ENCODE results near the gene USP34. TPM values are rescaled to one million over a fixed set of nuclear protein-coding genes. Genes with fewer than 3 reads are reported as not detected.
"Not testable (repeated sequence)": the region's sequence is repeated elsewhere in the genome, so short reads cannot be mapped to it uniquely, and the experiment has no call there.

Gene USP34
- total RNA-seq, 2 experiments from 2014 or later, result 109 to 111 TPM

DNA sequence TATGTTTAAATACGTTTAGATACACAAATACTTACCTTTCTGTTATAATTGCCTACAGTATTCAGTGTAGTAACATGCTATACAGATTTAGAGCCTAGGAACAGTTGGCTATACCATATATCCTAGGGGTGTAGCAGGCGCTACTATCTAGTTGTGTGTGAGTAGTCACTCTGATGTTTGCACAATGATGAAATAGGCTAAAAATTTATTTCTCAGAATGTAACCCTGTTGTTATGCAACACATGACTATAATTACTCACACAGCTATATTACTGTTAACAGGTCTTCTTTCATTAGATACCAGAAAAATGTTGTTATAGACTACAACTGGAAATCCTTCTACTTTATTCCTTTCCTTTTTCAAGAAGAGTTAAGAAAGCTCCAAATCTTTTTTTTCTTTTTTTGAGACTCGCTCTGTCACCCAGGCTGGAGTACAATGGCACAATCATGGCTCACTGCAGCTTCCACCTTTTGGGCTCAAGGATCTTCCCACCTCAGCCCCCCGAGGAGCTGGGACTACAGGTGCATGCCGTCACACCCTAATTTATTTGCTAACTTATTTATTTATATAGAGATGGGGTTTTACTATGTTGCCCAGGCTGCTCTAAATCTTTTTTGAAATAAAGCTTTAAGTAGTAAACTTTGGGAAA lies 260.4 kb downstream of the USP34 start:
- H3K9me3 Mint-ChIP-seq, result no peaks in the 10 kb centered on the region
- H3K36me3 Mint-ChIP-seq, result peaks cover 13% of the 10 kb centered on the region
- H3K4me3 Mint-ChIP-seq, result no peak overlapping the region
- no peaks in the 10 kb centered on the region for H3K4me1 Mint-ChIP-seq
- H3K27me3 Mint-ChIP-seq, result no peaks in the 10 kb centered on the region
- no peak for DNase-seq
- POLR2A ChIA-PET, result no interaction called here
- H3K27ac Mint-ChIP-seq, result no peak overlapping the region
- no peak for ATAC-seq (ENCODE audit: low read depth)

DNA sequence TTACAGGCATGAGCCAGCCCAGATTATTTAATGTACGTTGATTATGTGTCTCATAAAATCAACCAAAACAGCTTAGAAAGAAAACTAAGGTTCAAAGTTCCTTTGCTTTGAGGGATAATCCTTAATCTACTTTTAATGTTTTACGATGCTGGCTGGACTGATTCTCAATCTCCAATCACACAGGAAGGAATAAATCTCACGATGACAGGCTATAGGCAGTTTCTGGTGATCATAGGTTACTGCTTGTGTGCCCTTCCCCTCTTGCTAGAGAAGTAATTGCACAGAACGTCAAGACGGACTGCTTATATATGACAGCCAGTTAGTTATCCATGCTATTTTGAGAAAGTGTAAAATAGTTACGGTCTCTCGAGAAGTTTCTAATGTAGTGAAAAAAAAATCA lies 265.8 kb downstream of the USP34 start:
- Mint-ChIP-seq H3K4me3 (no peak overlapping the region), H3K27me3 (no peaks in the 10 kb centered on the region), H3K27ac (no peak overlapping the region), H3K9me3 (no peaks in the 10 kb centered on the region), H3K4me1 (no peaks in the 10 kb centered on the region), H3K36me3 (peaks cover 34% of the 10 kb centered on the region)
- ATAC-seq (ENCODE audit: low read depth), result no peak
- POLR2A ChIA-PET, result interaction anchor here (0.6 kb wide), 1 partner anchor 249 kb away, joined by 7 read pairs; no protein-coding TSS in a partner anchor
- no peak for DNase-seq

DNA sequence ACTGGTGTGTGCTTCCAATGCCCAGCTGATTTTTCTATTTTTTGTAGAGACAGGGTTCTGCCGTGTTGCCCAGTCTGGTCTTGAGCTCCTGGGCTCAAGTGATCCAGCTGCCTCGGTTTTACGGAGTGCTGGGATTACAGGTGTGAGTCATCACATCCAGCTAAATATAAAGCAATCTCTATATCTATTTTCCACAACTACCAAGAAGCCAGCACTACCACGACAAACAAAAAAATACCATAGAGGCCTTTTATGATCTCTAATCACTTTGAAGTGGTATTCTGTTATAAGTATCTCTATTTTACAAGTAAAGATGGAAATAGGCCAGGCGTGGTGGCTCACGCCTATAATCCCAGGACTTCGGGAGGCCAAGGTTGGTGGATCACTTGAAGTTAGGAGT lies 274.2 kb downstream of the USP34 start:
- Mint-ChIP-seq H3K9me3 (no peaks in the 10 kb centered on the region), H3K4me1 (peaks cover 9% of the 10 kb centered on the region), H3K27me3 (no peaks in the 10 kb centered on the region), H3K27ac (no peak overlapping the region), H3K36me3 (peaks cover 18% of the 10 kb centered on the region), H3K4me3 (no peak overlapping the region)
- ATAC-seq (ENCODE audit: low read depth) (no peak), DNase-seq (no peak)
- POLR2A ChIA-PET, result interaction anchor here (2.1 kb wide), 1 partner anchor 19 kb away, joined by 12 read pairs; no protein-coding TSS in a partner anchor

DNA sequence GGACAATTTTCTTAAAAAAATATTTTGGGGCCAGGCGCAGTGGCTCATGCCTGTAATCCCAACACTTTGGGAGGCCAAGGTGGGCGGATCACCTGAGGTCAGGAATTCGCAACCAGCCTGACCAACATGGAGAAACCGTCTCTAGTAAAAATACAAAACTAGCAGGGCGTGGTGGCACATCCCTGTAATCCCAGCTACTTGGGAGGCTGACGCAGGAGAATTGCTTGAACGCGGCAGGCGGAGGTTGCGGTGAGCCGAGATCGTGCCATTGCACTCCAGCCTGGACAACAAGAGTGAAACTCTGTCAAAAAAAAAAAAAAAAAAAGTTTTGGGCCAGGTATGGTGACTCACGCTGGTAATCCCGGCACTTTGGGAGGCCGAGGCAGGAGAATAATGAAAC lies 276.2 kb downstream of the USP34 start:
- Mint-ChIP-seq H3K36me3 (peaks cover 25% of the 10 kb centered on the region), H3K4me1 (peaks cover 12% of the 10 kb centered on the region)
- ATAC-seq (ENCODE audit: low read depth); H3K27me3 Mint-ChIP-seq; DNase-seq; H3K9me3 Mint-ChIP-seq; H3K4me3 Mint-ChIP-seq; POLR2A ChIA-PET; H3K27ac Mint-ChIP-seq: not testable (repeated sequence)

DNA sequence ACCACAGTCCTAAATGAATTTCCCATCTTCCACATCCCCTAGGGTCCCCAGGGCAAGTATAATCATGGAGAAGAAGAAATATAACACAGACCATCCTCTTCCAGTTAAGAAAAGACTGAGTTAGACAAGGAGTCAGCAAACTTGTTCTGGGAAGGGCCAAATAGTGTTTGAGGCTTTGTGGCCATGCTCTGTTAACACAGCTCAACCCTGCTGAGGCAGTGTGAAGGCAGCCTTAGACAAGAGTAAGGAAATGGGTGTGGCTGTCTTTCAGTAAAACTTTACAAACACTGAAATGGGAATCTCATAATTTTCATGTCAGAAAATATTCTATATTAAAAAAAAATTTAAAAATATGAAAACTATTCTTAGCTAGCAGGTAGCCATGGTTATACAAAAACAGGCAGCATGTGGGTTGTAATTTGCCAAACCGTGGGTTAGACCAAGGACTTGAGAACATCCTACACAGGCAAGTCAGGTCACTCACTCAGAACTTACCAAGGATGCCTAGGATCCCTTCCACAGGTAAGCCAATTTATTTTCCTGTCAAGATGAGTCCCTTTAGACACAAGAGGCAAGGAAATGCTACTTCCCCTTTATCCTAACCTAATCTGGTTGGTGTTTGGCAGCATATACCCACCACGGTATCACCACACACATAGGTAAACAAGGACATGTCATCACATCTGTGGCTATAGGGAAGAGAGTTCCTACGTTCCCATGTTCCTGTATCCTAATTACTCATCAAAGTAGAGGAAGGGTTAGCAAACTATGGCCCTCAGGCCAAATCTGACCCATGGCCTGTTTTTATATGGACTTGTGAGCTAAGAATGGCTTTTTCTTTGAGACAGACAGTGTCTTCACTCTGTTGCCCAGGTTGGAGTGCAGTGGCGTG lies 277.0 kb downstream of the USP34 start:
- POLR2A ChIA-PET, result no interaction called here
- Mint-ChIP-seq H3K36me3 (peaks cover 24% of the 10 kb centered on the region), H3K27me3 (no peaks in the 10 kb centered on the region), H3K4me3 (no peak overlapping the region), H3K9me3 (no peaks in the 10 kb centered on the region), H3K27ac (peak overlapping the region; percentile 58), H3K4me1 (peaks cover 12% of the 10 kb centered on the region)
- DNase-seq (no peak), ATAC-seq (ENCODE audit: low read depth) (peak; percentile 73)

DNA sequence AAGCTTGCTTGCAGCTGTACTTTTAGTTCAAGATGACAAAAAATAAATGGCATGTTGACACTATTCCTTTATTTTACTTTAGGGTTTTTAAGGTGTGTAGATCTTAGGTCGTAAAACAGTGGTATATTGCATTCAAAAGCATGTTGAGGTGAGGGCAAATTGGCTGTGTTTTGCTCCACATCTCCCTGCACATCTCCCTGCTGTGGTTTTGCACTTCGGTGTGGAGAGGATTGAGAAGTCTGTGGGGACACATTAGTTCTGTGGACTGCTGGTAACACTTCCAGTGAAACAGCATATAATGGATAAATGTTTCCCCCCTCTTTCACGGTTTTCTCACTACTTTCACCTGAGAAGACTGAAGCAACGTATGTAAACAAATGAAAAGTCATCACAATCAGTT lies 283.8 kb downstream of the USP34 start:
- Mint-ChIP-seq H3K27ac (no peak overlapping the region), H3K9me3 (peaks cover 2% of the 10 kb centered on the region), H3K4me3 (no peak overlapping the region), H3K4me1 (peaks cover 24% of the 10 kb centered on the region), H3K27me3 (no peaks in the 10 kb centered on the region), H3K36me3 (peaks cover 60% of the 10 kb centered on the region)
- no peak for ATAC-seq (ENCODE audit: low read depth)
- DNase-seq, result no peak
- POLR2A ChIA-PET, result no interaction called here

DNA sequence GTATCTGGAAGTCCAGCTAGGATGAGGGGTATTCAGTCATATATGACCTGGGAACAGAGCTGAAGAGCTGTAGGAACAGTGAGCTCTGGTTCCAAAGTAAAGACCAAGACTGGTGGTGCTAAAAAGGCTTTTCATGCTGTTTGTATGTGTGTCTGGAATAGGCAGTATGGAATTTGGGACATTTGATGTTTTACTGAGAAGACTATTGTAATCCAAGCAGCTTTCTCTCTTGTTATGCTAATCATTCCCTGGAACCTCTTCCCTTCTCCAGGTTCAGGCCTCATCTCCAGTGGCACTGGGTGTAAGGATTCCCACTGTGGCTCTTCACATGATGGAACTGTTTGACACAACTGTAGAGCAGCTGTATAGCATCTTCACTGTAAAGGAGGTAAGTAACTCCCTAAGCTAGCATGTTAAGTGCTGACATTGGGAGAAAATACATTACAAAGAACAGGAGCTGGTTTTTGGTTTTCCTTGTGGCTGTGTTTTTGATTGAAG lies 285.6 kb downstream of the USP34 start:
- Mint-ChIP-seq H3K27ac (no peak overlapping the region), H3K4me1 (peaks cover 36% of the 10 kb centered on the region)
- DNase-seq, result no peak

DNA sequence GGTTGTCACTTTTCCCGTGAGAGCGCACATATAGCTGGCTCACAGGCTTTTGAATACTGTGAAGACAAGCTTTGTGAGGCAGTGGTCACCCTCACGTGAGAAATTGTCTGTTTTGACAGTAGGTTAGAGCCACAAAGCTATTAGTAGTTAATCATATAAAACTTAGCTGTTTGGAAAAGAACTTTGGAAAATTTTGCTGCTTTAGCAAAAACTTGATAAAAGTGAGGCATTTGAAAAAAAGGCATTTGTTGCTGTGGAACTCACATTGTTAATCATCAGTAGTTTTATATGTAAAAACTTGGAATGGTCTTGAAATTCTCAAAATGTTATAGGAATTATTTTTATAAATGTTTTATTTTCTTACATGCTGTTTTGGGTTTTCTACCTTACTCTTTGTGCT lies 286.6 kb downstream of the USP34 start:
- Mint-ChIP-seq H3K27ac (no peak overlapping the region), H3K4me1 (peaks cover 45% of the 10 kb centered on the region), H3K9me3 (peaks cover 2% of the 10 kb centered on the region), H3K27me3 (no peaks in the 10 kb centered on the region), H3K4me3 (no peak overlapping the region), H3K36me3 (peaks cover 64% of the 10 kb centered on the region)
- POLR2A ChIA-PET, result no interaction called here
- ATAC-seq (ENCODE audit: low read depth) (no peak), DNase-seq (no peak)

More for the DNA sequence above, 285.6 kb downstream of the USP34 start:
- no peak for ATAC-seq (ENCODE audit: low read depth)
- Mint-ChIP-seq H3K9me3 (peaks cover 2% of the 10 kb centered on the region), H3K27me3 (no peaks in the 10 kb centered on the region), H3K4me3 (no peak overlapping the region), H3K36me3 (peaks cover 66% of the 10 kb centered on the region)
- POLR2A ChIA-PET, result no interaction called here

DNA sequence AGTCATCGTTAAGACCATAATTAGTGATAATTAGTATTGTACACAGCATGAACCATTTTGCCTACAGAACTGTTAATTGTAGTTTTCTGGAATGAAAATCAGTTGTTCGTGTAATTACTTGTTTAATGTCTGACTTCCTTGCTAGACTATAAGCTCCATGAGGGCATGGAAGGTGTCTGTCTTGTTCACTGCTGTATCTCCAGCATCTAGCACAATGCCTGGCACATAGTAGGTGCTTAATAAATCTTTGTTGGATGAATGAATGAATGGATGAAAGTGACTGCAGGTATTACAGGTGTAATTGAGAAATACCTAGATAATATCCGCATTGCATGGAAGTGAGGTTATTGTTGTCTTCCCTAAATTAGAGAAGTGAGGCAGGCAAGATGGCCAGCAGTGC lies 287.1 kb downstream of the USP34 start:
- Mint-ChIP-seq H3K36me3 (peaks cover 65% of the 10 kb centered on the region), H3K9me3 (peaks cover 2% of the 10 kb centered on the region), H3K27ac (no peak overlapping the region), H3K4me3 (no peak overlapping the region), H3K4me1 (peaks cover 49% of the 10 kb centered on the region), H3K27me3 (no peaks in the 10 kb centered on the region)
- DNase-seq (no peak), ATAC-seq (ENCODE audit: low read depth) (no peak)
- POLR2A ChIA-PET, result no interaction called here

DNA sequence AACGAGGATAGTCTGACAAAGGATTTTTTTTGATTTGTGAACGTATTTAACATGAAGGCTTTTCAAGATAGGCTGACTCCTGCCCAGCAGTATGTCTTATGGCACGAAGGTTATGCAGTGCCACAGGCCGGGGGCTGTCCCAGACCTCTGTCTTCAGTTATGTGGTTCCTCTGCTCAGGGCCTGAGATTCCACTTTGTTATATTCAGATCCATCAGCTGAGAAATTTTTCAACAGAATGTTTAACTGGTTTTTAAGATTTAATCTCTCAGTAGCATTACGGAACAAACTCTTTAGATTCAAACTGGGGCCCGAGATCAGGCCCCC lies 288.9 kb downstream of the USP34 start:
- Mint-ChIP-seq H3K27me3 (no peaks in the 10 kb centered on the region), H3K36me3 (peaks cover 60% of the 10 kb centered on the region), H3K4me1 (peaks cover 53% of the 10 kb centered on the region), H3K4me3 (no peak overlapping the region), H3K9me3 (peaks cover 2% of the 10 kb centered on the region), H3K27ac (no peak overlapping the region)
- POLR2A ChIA-PET, result interaction anchor here (1.2 kb wide), 1 partner anchor 40 kb away, joined by 3 read pairs; no protein-coding TSS in a partner anchor
- ATAC-seq (ENCODE audit: low read depth) (no peak), DNase-seq (no peak)

DNA sequence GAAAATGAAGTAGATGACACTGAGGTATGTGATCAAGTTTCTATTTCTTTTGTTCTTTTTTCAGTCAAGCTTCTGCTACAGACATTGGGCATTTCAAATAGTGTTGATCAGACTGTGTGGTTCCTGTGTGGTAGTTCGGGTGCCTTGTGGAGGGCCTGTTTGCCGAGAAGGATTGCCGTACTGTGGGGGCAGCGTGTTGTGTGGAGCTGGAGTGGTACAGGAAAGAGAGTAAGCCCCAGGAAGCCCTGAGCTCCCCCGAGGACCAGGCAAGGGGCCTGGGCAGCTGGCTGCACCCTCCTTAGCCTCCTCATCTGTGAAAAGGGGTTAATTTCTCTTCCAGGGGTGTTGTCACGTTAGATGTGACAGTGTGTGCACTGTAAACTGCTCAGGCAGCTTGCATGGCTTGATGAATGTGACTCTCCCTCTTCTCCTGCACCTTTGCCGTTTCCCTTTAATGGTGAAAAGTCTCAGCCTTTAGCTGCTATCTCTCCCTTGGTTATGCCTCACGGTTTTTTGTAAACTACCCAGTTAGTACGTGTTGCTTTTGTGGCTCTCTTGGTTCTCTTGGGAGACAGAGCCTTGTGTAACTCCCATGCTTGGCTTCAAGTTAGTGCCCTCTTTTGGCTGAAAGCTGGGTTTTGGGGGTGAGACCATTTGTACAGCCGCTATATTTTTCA lies 289.4 kb downstream of the USP34 start:
- Mint-ChIP-seq H3K4me1 (peaks cover 53% of the 10 kb centered on the region), H3K9me3 (peaks cover 2% of the 10 kb centered on the region), H3K27me3 (no peaks in the 10 kb centered on the region), H3K36me3 (peaks cover 56% of the 10 kb centered on the region), H3K4me3 (peak overlapping the region; percentile 29), H3K27ac (no peak overlapping the region)
- DNase-seq (no peak), ATAC-seq (ENCODE audit: low read depth) (no peak)
- POLR2A ChIA-PET, result interaction anchor here (1.2 kb wide), 1 partner anchor 39 kb away, joined by 3 read pairs; no protein-coding TSS in a partner anchor

DNA sequence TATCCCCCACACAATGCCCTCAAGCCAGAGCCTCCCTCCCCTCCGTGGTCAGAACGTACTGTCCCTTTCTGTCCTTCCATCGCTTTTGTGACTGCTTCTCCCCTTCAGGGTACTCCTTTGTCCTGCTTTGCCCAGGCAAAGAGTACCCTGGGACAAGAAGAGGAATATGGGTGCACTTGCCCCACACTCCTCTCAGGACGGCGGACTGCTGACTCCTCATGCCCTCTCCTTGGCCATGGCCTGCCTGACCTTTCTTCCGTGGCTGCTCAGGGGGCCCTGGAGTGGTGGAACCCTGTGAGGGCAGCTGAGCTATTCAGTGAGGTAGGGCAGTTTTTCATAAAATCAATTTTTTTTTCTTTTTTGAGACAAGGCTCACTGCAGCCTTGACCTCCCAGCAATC lies 290.2 kb downstream of the USP34 start:
- H3K27ac Mint-ChIP-seq, result peak overlapping the region; percentile 18
- peaks cover 3% of the 10 kb centered on the region for H3K27me3 Mint-ChIP-seq
- peaks cover 57% of the 10 kb centered on the region for H3K4me1 Mint-ChIP-seq
- peak overlapping the region; percentile 52 for H3K4me3 Mint-ChIP-seq
- ATAC-seq (ENCODE audit: low read depth) (no peak), DNase-seq (no peak)
- peaks cover 2% of the 10 kb centered on the region for H3K9me3 Mint-ChIP-seq
- H3K36me3 Mint-ChIP-seq, result peaks cover 53% of the 10 kb centered on the region
- POLR2A ChIA-PET, result no interaction called here
